ENCODE results near the gene TTLL10. TPM values are rescaled to one million over a fixed set of nuclear protein-coding genes. Genes with fewer than 3 reads are reported as not detected.

The TTLL10 gene
- polyA plus RNA-seq, 1 of the 3 experiments (the other 2 are of a cell fraction), result not detected

DNA sequence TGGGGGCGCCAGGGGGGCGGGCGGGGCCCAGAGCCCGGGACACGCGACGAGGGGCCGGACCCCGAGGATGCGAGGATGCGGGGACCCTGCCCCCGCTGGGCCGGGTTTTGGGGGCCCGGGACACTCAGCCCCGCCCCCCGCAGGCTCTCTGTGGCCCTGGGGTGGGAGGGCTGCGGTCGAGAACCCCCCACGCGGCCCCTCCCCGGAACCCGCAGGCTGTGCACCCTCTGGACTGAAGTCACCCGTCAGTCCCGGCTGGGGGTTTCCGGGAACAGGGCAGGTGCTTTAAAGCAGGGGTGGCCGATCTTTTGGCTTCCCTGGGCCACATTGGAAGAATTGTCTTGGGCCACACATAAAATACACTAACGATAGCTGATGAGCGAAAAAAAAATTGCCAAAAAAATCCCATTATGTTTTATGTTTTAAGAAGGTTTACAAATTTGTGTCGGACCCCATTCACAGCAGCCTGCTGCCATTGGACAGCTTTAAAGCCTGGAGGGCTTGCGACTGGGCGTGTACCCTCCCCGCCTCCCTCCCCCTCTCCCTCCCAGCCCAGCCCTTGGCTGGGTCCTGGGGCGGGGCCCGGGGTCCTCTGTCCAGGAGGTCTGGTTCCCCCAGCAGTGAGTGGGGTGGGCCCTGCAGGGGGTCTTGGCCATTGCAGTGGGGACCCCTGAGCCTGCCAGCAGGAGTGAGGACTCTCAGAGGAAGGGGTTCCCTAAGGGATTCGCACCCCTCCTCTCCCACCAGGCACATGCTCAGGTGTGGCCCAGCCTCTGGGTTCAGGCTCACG lies 36.2 kb upstream of the TTLL10 start:
- no peaks in the 10 kb centered on the region for H3K27me3 ChIP-seq (ENCODE audit: insufficient read depth)
- no peak overlapping the region for H2AFZ ChIP-seq (ENCODE audit: low read depth)
- no peaks in the 10 kb centered on the region for H3F3A ChIP-seq (replicated peaks; ENCODE audit: insufficient read depth)
- DNase-seq, result no peak
- no peak overlapping the region for H3K4me2 ChIP-seq
- 63% methylated on average over 12 of the region's 36 CpGs for WGBS (ENCODE audit: low lambda C conversion rate)
- H3K79me2 ChIP-seq (ENCODE audit: insufficient read depth), result no peaks in the 10 kb centered on the region
- CTCF ChIA-PET, result interaction anchor here (0.7 to 1.1 kb wide), 2 partner anchors 19 to 105 kb away, joined by 3 read pairs; no protein-coding TSS in a partner anchor
- no peaks in the 10 kb centered on the region for H3K9me3 ChIP-seq
- no peaks in the 10 kb centered on the region for H3K9me2 ChIP-seq
- H3K27ac ChIP-seq (ENCODE audit: low read depth in 2 of 2, low read length in 1 of 2), result no peak overlapping the region
- no peak overlapping the region for H3K4me3 ChIP-seq (ENCODE audit: low read depth in 2 of 2, low read length in 1 of 2)
- H3K4me1 ChIP-seq (ENCODE audit: control insufficient read depth in 1 of 2, insufficient read depth in 2 of 2, low read depth in 1 of 2, low read length in 1 of 2), result no peaks in the 10 kb centered on the region
- no peak for TF ChIP-seq POLR2AphosphoS5 (IDR thresholded peaks at IDR 0.05; ENCODE audit: low read depth, low read length)
- TF ChIP-seq JUND (IDR thresholded peaks at IDR 0.05), result no peak
- TF ChIP-seq, protein P1, sequence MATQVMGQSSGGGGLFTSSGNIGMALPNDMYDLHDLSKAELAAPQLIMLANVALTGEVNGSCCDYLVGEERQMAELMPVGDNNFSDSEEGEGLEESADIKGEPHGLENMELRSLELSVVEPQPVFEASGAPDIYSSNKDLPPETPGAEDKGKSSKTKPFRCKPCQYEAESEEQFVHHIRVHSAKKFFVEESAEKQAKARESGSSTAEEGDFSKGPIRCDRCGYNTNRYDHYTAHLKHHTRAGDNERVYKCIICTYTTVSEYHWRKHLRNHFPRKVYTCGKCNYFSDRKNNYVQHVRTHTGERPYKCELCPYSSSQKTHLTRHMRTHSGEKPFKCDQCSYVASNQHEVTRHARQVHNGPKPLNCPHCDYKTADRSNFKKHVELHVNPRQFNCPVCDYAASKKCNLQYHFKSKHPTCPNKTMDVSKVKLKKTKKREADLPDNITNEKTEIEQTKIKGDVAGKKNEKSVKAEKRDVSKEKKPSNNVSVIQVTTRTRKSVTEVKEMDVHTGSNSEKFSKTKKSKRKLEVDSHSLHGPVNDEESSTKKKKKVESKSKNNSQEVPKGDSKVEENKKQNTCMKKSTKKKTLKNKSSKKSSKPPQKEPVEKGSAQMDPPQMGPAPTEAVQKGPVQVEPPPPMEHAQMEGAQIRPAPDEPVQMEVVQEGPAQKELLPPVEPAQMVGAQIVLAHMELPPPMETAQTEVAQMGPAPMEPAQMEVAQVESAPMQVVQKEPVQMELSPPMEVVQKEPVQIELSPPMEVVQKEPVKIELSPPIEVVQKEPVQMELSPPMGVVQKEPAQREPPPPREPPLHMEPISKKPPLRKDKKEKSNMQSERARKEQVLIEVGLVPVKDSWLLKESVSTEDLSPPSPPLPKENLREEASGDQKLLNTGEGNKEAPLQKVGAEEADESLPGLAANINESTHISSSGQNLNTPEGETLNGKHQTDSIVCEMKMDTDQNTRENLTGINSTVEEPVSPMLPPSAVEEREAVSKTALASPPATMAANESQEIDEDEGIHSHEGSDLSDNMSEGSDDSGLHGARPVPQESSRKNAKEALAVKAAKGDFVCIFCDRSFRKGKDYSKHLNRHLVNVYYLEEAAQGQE (IDR thresholded peaks at IDR 0.05; ENCODE audit: low read depth, low read length), result no peak
- no peak for TF ChIP-seq CHD2 (IDR thresholded peaks at IDR 0.05; ENCODE audit: low read length, partially characterized antibody)
- TF ChIP-seq EZH2phosphoT487 (IDR thresholded peaks at IDR 0.05; ENCODE audit: borderline replicate concordance, low read depth), result no peak
- TF ChIP-seq, protein P2, sequence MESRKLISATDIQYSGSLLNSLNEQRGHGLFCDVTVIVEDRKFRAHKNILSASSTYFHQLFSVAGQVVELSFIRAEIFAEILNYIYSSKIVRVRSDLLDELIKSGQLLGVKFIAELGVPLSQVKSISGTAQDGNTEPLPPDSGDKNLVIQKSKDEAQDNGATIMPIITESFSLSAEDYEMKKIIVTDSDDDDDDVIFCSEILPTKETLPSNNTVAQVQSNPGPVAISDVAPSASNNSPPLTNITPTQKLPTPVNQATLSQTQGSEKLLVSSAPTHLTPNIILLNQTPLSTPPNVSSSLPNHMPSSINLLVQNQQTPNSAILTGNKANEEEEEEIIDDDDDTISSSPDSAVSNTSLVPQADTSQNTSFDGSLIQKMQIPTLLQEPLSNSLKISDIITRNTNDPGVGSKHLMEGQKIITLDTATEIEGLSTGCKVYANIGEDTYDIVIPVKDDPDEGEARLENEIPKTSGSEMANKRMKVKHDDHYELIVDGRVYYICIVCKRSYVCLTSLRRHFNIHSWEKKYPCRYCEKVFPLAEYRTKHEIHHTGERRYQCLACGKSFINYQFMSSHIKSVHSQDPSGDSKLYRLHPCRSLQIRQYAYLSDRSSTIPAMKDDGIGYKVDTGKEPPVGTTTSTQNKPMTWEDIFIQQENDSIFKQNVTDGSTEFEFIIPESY (IDR thresholded peaks at IDR 0.05; ENCODE audit: borderline replicate concordance, low read depth), result no peak
- no peak for TF ChIP-seq RAD21 (IDR thresholded peaks at IDR 0.05; ENCODE audit: low read length)
- TF ChIP-seq SMC3 (IDR thresholded peaks at IDR 0.05; ENCODE audit: low read depth, low read length), result no peak
- TF ChIP-seq PBX3 (IDR thresholded peaks at IDR 0.05), result no peak
- no peak for TF ChIP-seq SIN3A (IDR thresholded peaks at IDR 0.05; ENCODE audit: borderline replicate concordance, low read depth, low read length)
- no peak for TF ChIP-seq FOSL2 (IDR thresholded peaks at IDR 0.05; ENCODE audit: borderline replicate concordance, low read depth)
- TF ChIP-seq RFX5 (IDR thresholded peaks at IDR 0.05; ENCODE audit: low read length), result no peak
- TF ChIP-seq FOXJ3 (CRISPR knock-in tag; IDR thresholded peaks at IDR 0.05), result no peak
- TF ChIP-seq, protein P3, sequence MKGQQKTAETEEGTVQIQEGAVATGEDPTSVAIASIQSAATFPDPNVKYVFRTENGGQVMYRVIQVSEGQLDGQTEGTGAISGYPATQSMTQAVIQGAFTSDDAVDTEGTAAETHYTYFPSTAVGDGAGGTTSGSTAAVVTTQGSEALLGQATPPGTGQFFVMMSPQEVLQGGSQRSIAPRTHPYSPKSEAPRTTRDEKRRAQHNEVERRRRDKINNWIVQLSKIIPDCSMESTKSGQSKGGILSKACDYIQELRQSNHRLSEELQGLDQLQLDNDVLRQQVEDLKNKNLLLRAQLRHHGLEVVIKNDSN (IDR thresholded peaks at IDR 0.05; ENCODE audit: borderline replicate concordance, low read depth), result no peak
- TF ChIP-seq YY1 (IDR thresholded peaks at IDR 0.05; ENCODE audit: low read depth), result no peak
- H3K9ac ChIP-seq, result no peak overlapping the region
- H4K20me1 ChIP-seq (ENCODE audit: insufficient read depth), result no peaks in the 10 kb centered on the region
- POLR2A ChIA-PET, result no interaction called here
- H3K36me3 ChIP-seq (replicated peaks in 1 of 2; ENCODE audit: control insufficient read depth in 1 of 2, insufficient read depth in 2 of 2, low read length in 1 of 2), result no peaks in the 10 kb centered on the region

Data from SK-N-SH (cell line).